OCI-LY1 (cell line): ENCODE data around the gene SENP6.

Experiments used
- EZH2 ChIP-seq: fragments of 200-600 bp; sonication (generic), shearing (Covaris generic); IDR thresholded peaks from 2 replicates; pipeline ENCODE4 v1.8.0; 2017; ENCODE audit warnings: borderline replicate concordance, mixed run types, mild to moderate bottlenecking, antibody characterized with exemption, low read length, moderate library complexity, mixed read lengths
- TF ChIP-seq, protein P1 (sequence below): fragments of 200-600 bp; sonication (generic), shearing (Covaris generic); IDR thresholded peaks from 2 replicates; pipeline ENCODE4 v1.5.1; 2017; ENCODE audit warnings: mild to moderate bottlenecking, antibody characterized with exemption, low read length, moderate library complexity, mixed read lengths

- no peak for TF ChIP-seq EZH2
- TF ChIP-seq, protein P1, sequence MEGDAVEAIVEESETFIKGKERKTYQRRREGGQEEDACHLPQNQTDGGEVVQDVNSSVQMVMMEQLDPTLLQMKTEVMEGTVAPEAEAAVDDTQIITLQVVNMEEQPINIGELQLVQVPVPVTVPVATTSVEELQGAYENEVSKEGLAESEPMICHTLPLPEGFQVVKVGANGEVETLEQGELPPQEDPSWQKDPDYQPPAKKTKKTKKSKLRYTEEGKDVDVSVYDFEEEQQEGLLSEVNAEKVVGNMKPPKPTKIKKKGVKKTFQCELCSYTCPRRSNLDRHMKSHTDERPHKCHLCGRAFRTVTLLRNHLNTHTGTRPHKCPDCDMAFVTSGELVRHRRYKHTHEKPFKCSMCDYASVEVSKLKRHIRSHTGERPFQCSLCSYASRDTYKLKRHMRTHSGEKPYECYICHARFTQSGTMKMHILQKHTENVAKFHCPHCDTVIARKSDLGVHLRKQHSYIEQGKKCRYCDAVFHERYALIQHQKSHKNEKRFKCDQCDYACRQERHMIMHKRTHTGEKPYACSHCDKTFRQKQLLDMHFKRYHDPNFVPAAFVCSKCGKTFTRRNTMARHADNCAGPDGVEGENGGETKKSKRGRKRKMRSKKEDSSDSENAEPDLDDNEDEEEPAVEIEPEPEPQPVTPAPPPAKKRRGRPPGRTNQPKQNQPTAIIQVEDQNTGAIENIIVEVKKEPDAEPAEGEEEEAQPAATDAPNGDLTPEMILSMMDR = no peak
These were observed 20.4 kb upstream of the SENP6 start for GRCh38 chr6:75581231-75581630.
